Activated CD8-positive, alpha-beta memory T cell treated with anti-CD3 and anti-CD28 coated beads, Interleukin-2, amount 10 ng/mL, durations not matched to agents 7 days and 5 days (primary cell): ENCODE measurements around the gene CAMK2B. TPM values are rescaled to one million over a fixed set of nuclear protein-coding genes. Genes with fewer than 3 reads are reported as not detected.

Experiments used
- ATAC-seq: fragments of 150-1000 bp; cut with Tn5 transposase; one replicate; pipeline ENCODE4 v1.10.0; 2021; ENCODE audit warnings: moderate library complexity
- CTCF ChIA-PET: fragments of 350-600 bp; sonication (Branson Sonifier 250); formaldehyde crosslinking; loops from one replicate; lab custom pipeline; 2021; ENCODE audit warnings: antibody characterized with exemption; lab: Charles Lee
- DNase-seq: peaks from one replicate; pipeline ENCODE4 v3.0.0-alpha.2; 2020
- H3K27ac Mint-ChIP-seq: one replicate; pipeline ENCODE4 v1.8.0; 2021; ENCODE audit warnings: mild to moderate bottlenecking, mixed read lengths
- H3K27me3 Mint-ChIP-seq: one replicate; pipeline ENCODE4 v1.8.0; 2021; ENCODE audit warnings: mixed read lengths
- H3K36me3 Mint-ChIP-seq: one replicate; pipeline ENCODE4 v1.8.0; 2021; ENCODE audit warnings: mild to moderate bottlenecking, mixed read lengths
- H3K4me1 Mint-ChIP-seq: one replicate; pipeline ENCODE4 v1.8.0; 2021; ENCODE audit warnings: mixed read lengths
- H3K4me3 Mint-ChIP-seq: one replicate; pipeline ENCODE4 v1.8.0; 2021; ENCODE audit warnings: mild to moderate bottlenecking, moderate library complexity, mixed read lengths
- H3K9me3 Mint-ChIP-seq: one replicate; pipeline ENCODE4 v1.8.0; 2022; ENCODE audit warnings: low read depth, mixed read lengths
- total RNA-seq, 2 experiments: library from RNA; stranded (reverse); gene quantifications; one replicate each; pipeline ENCODE4 v1.2.3, GENCODE V29; 2021

The CAMK2B gene
- total RNA-seq, 2 experiments from 2014 or later, result 0.63 TPM; not detected in 1

DNA sequence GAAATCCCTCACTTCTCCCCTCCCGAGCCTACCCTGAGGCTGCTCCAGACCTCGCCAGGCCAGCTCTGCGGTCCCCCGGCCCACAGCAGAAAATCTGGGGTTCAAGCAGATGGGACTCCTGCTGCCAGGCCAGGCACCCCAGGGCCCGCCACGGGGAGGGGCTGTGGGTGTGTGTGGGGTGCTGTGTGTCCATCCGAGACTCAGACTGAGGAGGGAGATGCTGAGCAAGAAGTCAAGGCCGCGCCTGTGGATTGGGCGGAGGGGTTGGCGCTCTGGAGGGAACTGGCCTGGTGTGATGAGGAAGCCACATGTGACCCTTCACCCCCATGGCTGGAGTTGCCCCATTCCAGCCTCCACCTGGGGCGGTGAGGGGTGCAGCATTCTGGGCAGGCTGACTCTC is 73.5 kb downstream of the CAMK2B start:
- H3K27ac Mint-ChIP-seq, result no peak overlapping the region
- DNase-seq, result no peak
- no peaks in the 10 kb centered on the region for H3K9me3 Mint-ChIP-seq
- CTCF ChIA-PET, result interaction anchor here (4.2 kb wide), 1 partner anchor 11 kb away, joined by 15 read pairs; no protein-coding TSS in a partner anchor
- H3K4me3 Mint-ChIP-seq, result no peak overlapping the region
- no peaks in the 10 kb centered on the region for H3K4me1 Mint-ChIP-seq
- H3K27me3 Mint-ChIP-seq, result no peaks in the 10 kb centered on the region
- peaks cover 1% of the 10 kb centered on the region for H3K36me3 Mint-ChIP-seq
- no peak for ATAC-seq

DNA sequence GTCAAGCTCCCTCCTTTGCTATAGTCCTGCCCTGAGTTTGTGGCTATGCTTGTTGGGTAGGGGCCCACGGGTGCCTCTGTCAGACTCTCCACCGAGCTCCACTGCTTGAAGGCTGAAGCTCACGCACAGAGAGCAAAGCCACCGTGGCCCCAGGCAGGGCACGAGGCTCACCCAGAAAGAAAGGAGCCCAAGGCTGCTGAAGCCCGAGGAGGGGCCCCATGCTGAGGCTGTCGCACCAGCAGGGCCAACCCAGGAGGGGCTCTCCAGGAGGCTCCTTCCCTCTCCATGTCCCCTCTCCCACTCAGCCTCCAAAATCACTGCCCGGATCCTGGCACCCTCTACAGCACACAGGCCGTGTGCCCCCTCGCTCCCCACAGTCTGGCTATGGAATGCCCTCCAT is 74.1 kb downstream of the CAMK2B start:
- H3K4me3 Mint-ChIP-seq, result no peak overlapping the region
- no peaks in the 10 kb centered on the region for H3K27me3 Mint-ChIP-seq
- no peaks in the 10 kb centered on the region for H3K9me3 Mint-ChIP-seq
- H3K36me3 Mint-ChIP-seq, result peaks cover 1% of the 10 kb centered on the region
- DNase-seq (no peak), ATAC-seq (no peak)
- CTCF ChIA-PET, result interaction anchor here (4.2 kb wide), 1 partner anchor 10 kb away, joined by 15 read pairs; no protein-coding TSS in a partner anchor
- H3K27ac Mint-ChIP-seq, result no peak overlapping the region
- H3K4me1 Mint-ChIP-seq, result no peaks in the 10 kb centered on the region

- Mint-ChIP-seq H3K36me3 (peaks cover 1% of the 10 kb centered on the region), H3K9me3 (no peaks in the 10 kb centered on the region), H3K4me3 (no peak overlapping the region), H3K27me3 (no peaks in the 10 kb centered on the region), H3K4me1 (no peaks in the 10 kb centered on the region), H3K27ac (no peak overlapping the region)
- no peak for ATAC-seq
- CTCF ChIA-PET, result interaction anchor here (4.2 kb wide), 1 partner anchor 9 kb away, joined by 15 read pairs; no protein-coding TSS in a partner anchor
- no peak for DNase-seq
Measured at GRCh38 chr7:44249639-44250234, 75.7 kb downstream of the CAMK2B start.

GRCh38 chr7:44247868-44248651 is 77.3 kb downstream of the CAMK2B start:
- CTCF ChIA-PET, result interaction anchor here (0.8 to 1.2 kb wide), 2 partner anchors 10 to 11 kb away, joined by 3 read pairs; no protein-coding TSS in a partner anchor
- H3K4me1 Mint-ChIP-seq, result no peaks in the 10 kb centered on the region

GRCh38 chr7:44246396-44247113 is 78.8 kb downstream of the CAMK2B start:
- H3K27me3 Mint-ChIP-seq, result no peaks in the 10 kb centered on the region
- H3K27ac Mint-ChIP-seq, result no peak overlapping the region
- ATAC-seq (no peak), DNase-seq (no peak)
- no peaks in the 10 kb centered on the region for H3K9me3 Mint-ChIP-seq
- CTCF ChIA-PET, result no interaction called here
- H3K4me1 Mint-ChIP-seq, result no peaks in the 10 kb centered on the region
- no peaks in the 10 kb centered on the region for H3K36me3 Mint-ChIP-seq
- H3K4me3 Mint-ChIP-seq, result no peak overlapping the region

More at GRCh38 chr7:44247868-44248651, 77.3 kb downstream of the CAMK2B start:
- no peaks in the 10 kb centered on the region for H3K9me3 Mint-ChIP-seq
- no peak overlapping the region for H3K4me3 Mint-ChIP-seq
- H3K27me3 Mint-ChIP-seq, result no peaks in the 10 kb centered on the region
- H3K27ac Mint-ChIP-seq, result no peak overlapping the region
- DNase-seq (no peak), ATAC-seq (no peak)
- no peaks in the 10 kb centered on the region for H3K36me3 Mint-ChIP-seq

- ATAC-seq, result no peak
Measured at GRCh38 chr7:44244282-44244681, 81.1 kb downstream of the CAMK2B start.

GRCh38 chr7:44242091-44242490 is 83.3 kb downstream of the CAMK2B start:
- DNase-seq (no peak), ATAC-seq (no peak)
- no peaks in the 10 kb centered on the region for H3K36me3 Mint-ChIP-seq
- no peak overlapping the region for H3K27ac Mint-ChIP-seq
- H3K27me3 Mint-ChIP-seq, result no peaks in the 10 kb centered on the region
- peaks cover 2% of the 10 kb centered on the region for H3K4me1 Mint-ChIP-seq
- CTCF ChIA-PET, result interaction anchor here (1.0 to 3.6 kb wide), 8 partner anchors 9 to 323 kb away, joined by 3 to 37 read pairs (median 6); partner anchors contain the start of gene NUDCD3
- no peaks in the 10 kb centered on the region for H3K9me3 Mint-ChIP-seq
- no peak overlapping the region for H3K4me3 Mint-ChIP-seq

More at GRCh38 chr7:44244282-44244681, 81.1 kb downstream of the CAMK2B start:
- CTCF ChIA-PET, result interaction anchor here (0.7 to 1.8 kb wide), 5 partner anchors 9 to 321 kb away, joined by 3 to 5 read pairs (median 3); no protein-coding TSS in a partner anchor
- DNase-seq, result peak; percentile 49
- no peak overlapping the region for H3K4me3 Mint-ChIP-seq
- no peaks in the 10 kb centered on the region for H3K27me3 Mint-ChIP-seq
- no peak overlapping the region for H3K27ac Mint-ChIP-seq
- no peaks in the 10 kb centered on the region for H3K36me3 Mint-ChIP-seq
- peaks cover 2% of the 10 kb centered on the region for H3K4me1 Mint-ChIP-seq
- no peaks in the 10 kb centered on the region for H3K9me3 Mint-ChIP-seq

- Mint-ChIP-seq H3K27ac (no peak overlapping the region), H3K27me3 (no peaks in the 10 kb centered on the region), H3K4me3 (no peak overlapping the region), H3K9me3 (no peaks in the 10 kb centered on the region), H3K36me3 (no peaks in the 10 kb centered on the region), H3K4me1 (peaks cover 2% of the 10 kb centered on the region)
- CTCF ChIA-PET, result interaction anchor here (0.6 to 3.6 kb wide), 29 partner anchors 10 to 327 kb away, joined by 3 to 37 read pairs (median 4); partner anchors contain the start of gene NUDCD3
- ATAC-seq, result peak; percentile 90
- DNase-seq, result peak; percentile 75
Measured at GRCh38 chr7:44240983-44241510, 84.3 kb downstream of the CAMK2B start.

DNA sequence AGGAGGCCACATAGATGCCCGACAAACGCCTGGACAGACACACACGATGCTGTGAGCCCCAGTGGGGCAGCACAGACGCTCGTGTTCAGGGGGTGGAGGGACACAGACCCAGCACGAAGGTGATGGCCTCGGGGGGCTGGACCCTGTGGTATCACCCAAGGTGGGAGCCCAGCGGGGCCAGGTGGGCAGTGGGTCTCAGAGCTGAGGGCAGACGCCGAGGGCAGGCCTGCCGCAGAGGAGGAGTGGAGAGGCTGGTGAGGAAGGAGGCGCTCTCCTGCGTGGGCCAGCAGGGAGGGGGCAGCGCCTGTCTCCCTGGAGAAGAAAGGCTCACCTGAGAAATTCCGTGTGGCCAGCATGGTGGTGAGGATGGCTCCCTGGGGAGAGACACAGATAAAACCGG is 85.0 kb downstream of the CAMK2B start:
- ATAC-seq, result no peak
- Mint-ChIP-seq H3K27me3 (no peaks in the 10 kb centered on the region), H3K4me1 (peaks cover 2% of the 10 kb centered on the region), H3K9me3 (no peaks in the 10 kb centered on the region), H3K27ac (no peak overlapping the region), H3K36me3 (no peaks in the 10 kb centered on the region), H3K4me3 (no peak overlapping the region)
- CTCF ChIA-PET, result interaction anchor here (0.6 to 3.6 kb wide), 22 partner anchors 9 to 328 kb away, joined by 3 to 37 read pairs (median 4); partner anchors contain the start of gene NUDCD3
- DNase-seq, result no peak

- Mint-ChIP-seq H3K27ac (no peak overlapping the region), H3K27me3 (no peaks in the 10 kb centered on the region), H3K4me3 (no peak overlapping the region), H3K9me3 (no peaks in the 10 kb centered on the region), H3K36me3 (no peaks in the 10 kb centered on the region), H3K4me1 (peaks cover 2% of the 10 kb centered on the region)
- ATAC-seq, result no peak
- no peak for DNase-seq
- CTCF ChIA-PET, result interaction anchor here (3.6 kb wide), 1 partner anchor 326 kb away, joined by 37 read pairs; no protein-coding TSS in a partner anchor
Measured at GRCh38 chr7:44239361-44239760, 86.0 kb downstream of the CAMK2B start.

GRCh38 chr7:44238116-44238695 is 87.2 kb downstream of the CAMK2B start:
- CTCF ChIA-PET, result no interaction called here
- ATAC-seq (no peak), DNase-seq (no peak)
- Mint-ChIP-seq H3K4me1 (peaks cover 2% of the 10 kb centered on the region), H3K9me3 (no peaks in the 10 kb centered on the region), H3K27me3 (no peaks in the 10 kb centered on the region), H3K4me3 (no peak overlapping the region), H3K36me3 (no peaks in the 10 kb centered on the region), H3K27ac (no peak overlapping the region)

GRCh38 chr7:44237696-44238095 is 87.7 kb downstream of the CAMK2B start:
- no peaks in the 10 kb centered on the region for H3K36me3 Mint-ChIP-seq
- no peak overlapping the region for H3K4me3 Mint-ChIP-seq
- no peaks in the 10 kb centered on the region for H3K9me3 Mint-ChIP-seq
- H3K27me3 Mint-ChIP-seq, result no peaks in the 10 kb centered on the region
- no peak for ATAC-seq
- H3K4me1 Mint-ChIP-seq, result peaks cover 2% of the 10 kb centered on the region
- DNase-seq, result no peak
- CTCF ChIA-PET, result no interaction called here
- no peak overlapping the region for H3K27ac Mint-ChIP-seq
